CD4-positive, alpha-beta T cell (primary cell): Measurements from ENCODE around the gene AFAP1L1. TPM values are rescaled to one million over a fixed set of nuclear protein-coding genes. Genes with fewer than 3 reads are reported as not detected.

Experiments
- ATAC-seq: fragments of 200-7000 bp; cut with Tn5 transposase; one replicate; pipeline ENCODE4 v1.10.0; 2022; ENCODE audit warnings: mild to moderate bottlenecking; ENCODE audit not compliant: poor library complexity
- CTCF ChIA-PET: fragments of 350-600 bp; sonication (Branson Sonifier 250); formaldehyde crosslinking; loops from one replicate; lab custom pipeline; 2021; ENCODE audit warnings: antibody characterized with exemption, inconsistent platforms; lab: Charles Lee
- POLR2A ChIA-PET: fragments of 350-600 bp; sonication (Branson Sonifier 250); formaldehyde crosslinking; loops from one replicate; lab custom pipeline; 2021; ENCODE audit warnings: antibody characterized with exemption, inconsistent platforms; lab: Charles Lee
- DNase-seq, 14 experiments: peaks; one replicate each; pipeline ENCODE4 v3.0.0-alpha.2; 2013 to 2020; ENCODE audit warnings: mixed read lengths in 2 of 14
- H3K27ac ChIP-seq, 2 donors: one replicate each; pipeline versions ENCODE4 v1.5.1 to v1.7.0; 2013; ENCODE audit warnings: low read length in 2 of 2, low read depth in 1 of 2, mild to moderate bottlenecking in 1 of 2
- H3K27me3 ChIP-seq, 2 experiments: 1 replicate in 1 of 2; 2 replicates in 1 of 2; pipeline versions ENCODE4 v1.6.1 to v1.7.0; 2013; ENCODE audit warnings: low read length in 2 of 2, control low read depth in 1 of 2, mild to moderate bottlenecking in 1 of 2, moderate library complexity in 1 of 2; ENCODE audit not compliant: insufficient read depth in 2 of 2, control insufficient read depth in 1 of 2
- H3K36me3 ChIP-seq: one replicate; pipeline ENCODE4 v1.6.1; 2013; ENCODE audit warnings: low read length, control low read depth; ENCODE audit not compliant: insufficient read depth
- H3K4me1 ChIP-seq: one replicate; pipeline ENCODE4 v1.6.1; 2013; ENCODE audit warnings: low read length, control low read depth; ENCODE audit not compliant: insufficient read depth
- H3K4me3 ChIP-seq: one replicate; pipeline ENCODE4 v1.5.1; 2013; ENCODE audit warnings: mild to moderate bottlenecking, low read length, moderate library complexity
- H3K9me3 ChIP-seq, 2 experiments: 1 replicate in 1 of 2; 2 replicates in 1 of 2; pipeline versions ENCODE4 v1.6.1 to v1.7.0; 2013; ENCODE audit warnings: low read length in 2 of 2, mild to moderate bottlenecking in 2 of 2, control low read depth in 1 of 2, moderate library complexity in 1 of 2; ENCODE audit not compliant: control insufficient read depth in 1 of 2, insufficient read depth in 1 of 2
- H3K27ac Mint-ChIP-seq: one replicate; pipeline ENCODE4 v1.8.0; 2020; ENCODE audit warnings: mixed read lengths
- H3K27me3 Mint-ChIP-seq: one replicate; pipeline ENCODE4 v1.8.0; 2021; ENCODE audit warnings: mixed read lengths
- H3K36me3 Mint-ChIP-seq: one replicate; pipeline ENCODE4 v1.8.0; 2021; ENCODE audit warnings: low read depth, mixed read lengths
- H3K4me1 Mint-ChIP-seq: one replicate; pipeline ENCODE4 v1.8.0; 2021; ENCODE audit warnings: low read depth, mixed read lengths
- H3K4me3 Mint-ChIP-seq: one replicate; pipeline ENCODE4 v1.8.0; 2020; ENCODE audit warnings: mild to moderate bottlenecking, mixed read lengths
- H3K9me3 Mint-ChIP-seq: one replicate; pipeline ENCODE4 v1.8.0; 2020; ENCODE audit warnings: mixed read lengths
- intact Hi-C, 2 experiments: fragments of 100-400 bp; cut with DNase I in 1 of 2; cut with micrococcal nuclease in 1 of 2; formaldehyde crosslinking; loops; one replicate each; pipeline versions ENCODE4 v1.15.1 to v1.9.0; 2023 to 2025; cut with DNase I, micrococcal nuclease
- total RNA-seq, 174 experiments: library from RNA in 2 of 174; stranded (reverse) in 2 of 174; gene quantifications; one replicate each; pipeline ENCODE4 v1.2.3 and lab custom pipeline; 2021 to 2026
- TF ChIP-seq, protein P1 (sequence below): fragments of 200-600 bp; IDR thresholded peaks from one replicate; pipeline ENCODE4 v1.8.0; 2022; ENCODE audit warnings: antibody characterized with exemption, mild to moderate bottlenecking

The AFAP1L1 gene
- total RNA-seq, 2 experiments from 2014 or later: 0.47 to 0.56 TPM

DNA sequence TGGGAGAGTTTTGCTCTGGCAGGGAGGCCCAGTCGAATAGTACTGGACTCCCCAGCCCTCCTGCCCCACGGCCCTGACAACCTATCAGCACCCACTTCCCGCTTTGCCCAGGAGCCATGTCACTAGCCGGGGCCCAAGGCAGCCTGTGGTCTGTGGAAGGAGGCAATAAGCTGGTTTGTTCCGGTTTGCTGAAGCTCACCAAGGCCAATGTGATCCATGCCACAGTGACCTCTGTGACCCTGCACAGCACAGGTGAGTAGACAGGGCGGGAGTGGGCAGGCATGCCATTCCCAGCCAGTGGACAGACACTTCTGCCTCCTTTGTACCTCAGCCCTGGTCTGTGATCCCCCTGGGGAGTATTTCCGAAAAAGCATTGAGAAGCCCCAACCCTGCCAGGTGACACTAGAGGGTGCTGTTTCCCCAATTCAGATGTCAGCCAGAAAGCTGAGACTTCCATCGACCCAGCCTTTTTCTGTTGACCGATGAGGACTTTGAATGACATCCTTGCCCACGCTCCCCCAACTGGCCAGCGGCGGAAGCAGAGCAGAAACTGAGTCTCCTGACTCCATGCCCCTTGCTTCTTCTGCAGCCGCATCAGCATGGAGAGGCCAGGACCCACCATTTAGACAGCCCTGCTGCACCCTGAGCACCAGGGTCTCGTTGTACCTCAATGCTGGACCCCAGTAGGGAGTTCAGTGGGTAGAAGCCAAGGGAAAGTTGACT is 95.8 kb downstream of the AFAP1L1 start:
- H3K4me3 Mint-ChIP-seq: no peak overlapping the region
- H3K27me3 Mint-ChIP-seq: no peaks in the 10 kb centered on the region
- peak; percentile 30 to 77 (median 50) for DNase-seq

DNA sequence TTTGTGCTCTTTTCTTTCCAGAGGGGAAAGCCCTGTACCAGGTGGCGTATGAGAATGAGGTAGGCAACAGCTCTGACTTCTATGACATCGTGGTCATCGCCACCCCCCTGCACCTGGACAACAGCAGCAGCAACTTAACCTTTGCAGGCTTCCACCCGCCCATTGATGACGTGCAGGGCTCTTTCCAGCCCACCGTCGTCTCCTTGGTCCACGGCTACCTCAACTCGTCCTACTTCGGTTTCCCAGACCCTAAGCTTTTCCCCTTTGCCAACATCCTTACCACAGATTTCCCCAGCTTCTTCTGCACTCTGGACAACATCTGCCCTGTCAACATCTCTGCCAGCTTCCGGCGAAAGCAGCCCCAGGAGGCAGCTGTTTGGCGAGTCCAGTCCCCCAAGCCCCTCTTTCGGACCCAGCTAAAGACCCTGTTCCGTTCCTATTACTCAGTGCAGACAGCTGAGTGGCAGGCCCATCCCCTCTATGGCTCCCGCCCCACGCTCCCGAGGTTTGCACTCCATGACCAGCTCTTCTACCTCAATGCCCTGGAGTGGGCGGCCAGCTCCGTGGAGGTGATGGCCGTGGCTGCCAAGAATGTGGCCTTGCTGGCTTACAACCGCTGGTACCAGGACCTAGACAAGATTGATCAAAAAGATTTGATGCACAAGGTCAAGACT is 96.5 kb downstream of the AFAP1L1 start:
- no peak overlapping the region for H3K4me3 Mint-ChIP-seq
- peaks cover 34% of the 10 kb centered on the region for H3K36me3 Mint-ChIP-seq
- no peak for DNase-seq
- no peak overlapping the region for H3K27ac Mint-ChIP-seq
- Histone ChIP-seq H3K36me3 (peaks cover 10% of the 10 kb centered on the region), H3K4me1 (peaks cover 23% of the 10 kb centered on the region), H3K9me3 (no peaks in the 10 kb centered on the region), H3K27ac (no peak overlapping the region), H3K27me3 (peaks cover 0 to 3% of the 10 kb centered on the region in 2 experiments), H3K4me3 (no peak overlapping the region)
- CTCF ChIA-PET: interaction anchor here (0.7 to 2.3 kb wide), 17 partner anchors 8 to 227 kb away, joined by 3 to 32 read pairs (median 6); partner anchors contain the start of genes ABLIM3, CSNK1A1, GRPEL2 and PCYOX1L
- intact Hi-C loops: no loop called here
- H3K27me3 Mint-ChIP-seq: no peaks in the 10 kb centered on the region
- no peak for ATAC-seq
- no peaks in the 10 kb centered on the region for H3K9me3 Mint-ChIP-seq
- POLR2A ChIA-PET: interaction anchor here (1.0 to 3.2 kb wide), 5 partner anchors 8 to 22 kb away, joined by 3 to 24 read pairs (median 3); partner anchors contain the start of genes GRPEL2 and PCYOX1L
- TF ChIP-seq, protein P1, sequence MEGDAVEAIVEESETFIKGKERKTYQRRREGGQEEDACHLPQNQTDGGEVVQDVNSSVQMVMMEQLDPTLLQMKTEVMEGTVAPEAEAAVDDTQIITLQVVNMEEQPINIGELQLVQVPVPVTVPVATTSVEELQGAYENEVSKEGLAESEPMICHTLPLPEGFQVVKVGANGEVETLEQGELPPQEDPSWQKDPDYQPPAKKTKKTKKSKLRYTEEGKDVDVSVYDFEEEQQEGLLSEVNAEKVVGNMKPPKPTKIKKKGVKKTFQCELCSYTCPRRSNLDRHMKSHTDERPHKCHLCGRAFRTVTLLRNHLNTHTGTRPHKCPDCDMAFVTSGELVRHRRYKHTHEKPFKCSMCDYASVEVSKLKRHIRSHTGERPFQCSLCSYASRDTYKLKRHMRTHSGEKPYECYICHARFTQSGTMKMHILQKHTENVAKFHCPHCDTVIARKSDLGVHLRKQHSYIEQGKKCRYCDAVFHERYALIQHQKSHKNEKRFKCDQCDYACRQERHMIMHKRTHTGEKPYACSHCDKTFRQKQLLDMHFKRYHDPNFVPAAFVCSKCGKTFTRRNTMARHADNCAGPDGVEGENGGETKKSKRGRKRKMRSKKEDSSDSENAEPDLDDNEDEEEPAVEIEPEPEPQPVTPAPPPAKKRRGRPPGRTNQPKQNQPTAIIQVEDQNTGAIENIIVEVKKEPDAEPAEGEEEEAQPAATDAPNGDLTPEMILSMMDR: no peak
- H3K4me1 Mint-ChIP-seq: peaks cover 35% of the 10 kb centered on the region

More for the DNA sequence above, 95.8 kb downstream of the AFAP1L1 start:
- ATAC-seq: peak; percentile 69
- ChIA-PET CTCF (interaction anchor here (0.7 to 2.3 kb wide), 15 partner anchors 10 to 226 kb away, joined by 3 to 32 read pairs (median 6); partner anchors contain the start of genes ABLIM3, CSNK1A1, GRPEL2 and PCYOX1L), POLR2A (interaction anchor here (1.1 to 3.2 kb wide), 3 partner anchors 9 to 22 kb away, joined by 3 to 24 read pairs (median 22); partner anchors contain the start of genes GRPEL2 and PCYOX1L)
- H3K4me3 ChIP-seq: no peak overlapping the region
- H3K4me1 Mint-ChIP-seq: peaks cover 35% of the 10 kb centered on the region
- peaks cover 16% of the 10 kb centered on the region for H3K36me3 ChIP-seq
- peaks cover 0 to 3% of the 10 kb centered on the region in 2 experiments for H3K27me3 ChIP-seq
- H3K9me3 ChIP-seq: no peaks in the 10 kb centered on the region
- H3K9me3 Mint-ChIP-seq: no peaks in the 10 kb centered on the region
- peaks cover 23% of the 10 kb centered on the region for H3K4me1 ChIP-seq
- no peak overlapping the region for H3K27ac ChIP-seq
- TF ChIP-seq, protein P1: peak; percentile 80
- peaks cover 40% of the 10 kb centered on the region for H3K36me3 Mint-ChIP-seq
- intact Hi-C loops: no loop called here
- peak overlapping the region; percentile 24 for H3K27ac Mint-ChIP-seq

DNA sequence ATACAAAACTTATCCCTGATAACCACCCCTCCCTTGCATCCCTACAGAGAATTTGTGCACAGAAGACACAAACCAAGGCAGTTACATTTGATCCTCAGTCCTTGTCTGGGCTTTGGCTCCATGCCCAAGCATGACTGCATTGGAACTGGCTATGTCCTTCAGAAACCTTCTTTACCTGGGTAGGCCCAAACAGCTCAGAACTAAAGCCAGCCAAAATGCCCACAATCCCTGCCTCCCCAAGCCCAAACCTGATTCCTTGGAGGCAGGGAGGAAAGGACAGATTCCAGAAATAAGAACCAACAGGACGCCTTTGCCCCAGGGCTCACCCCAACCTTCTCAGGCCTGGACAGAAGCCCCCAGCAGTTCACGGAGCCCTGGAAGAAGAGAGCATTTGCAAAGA is 99.2 kb downstream of the AFAP1L1 start:
- H3K4me1 ChIP-seq: peaks cover 23% of the 10 kb centered on the region
- Mint-ChIP-seq H3K4me3 (no peak overlapping the region), H3K4me1 (peaks cover 25% of the 10 kb centered on the region), H3K9me3 (no peaks in the 10 kb centered on the region), H3K36me3 (peaks cover 19% of the 10 kb centered on the region), H3K27ac (no peak overlapping the region), H3K27me3 (no peaks in the 10 kb centered on the region)
- no peak for ATAC-seq
- H3K9me3 ChIP-seq: no peaks in the 10 kb centered on the region
- POLR2A ChIA-PET: interaction anchor here (1.3 to 1.5 kb wide), 2 partner anchors 13 to 26 kb away, joined by 8 to 9 read pairs; partner anchors contain the start of genes GRPEL2 and PCYOX1L
- no peaks in the 10 kb centered on the region for H3K36me3 ChIP-seq
- H3K27ac ChIP-seq: no peak overlapping the region
- no peak overlapping the region for H3K4me3 ChIP-seq
- H3K27me3 ChIP-seq: peaks cover 0 to 3% of the 10 kb centered on the region in 2 experiments
- TF ChIP-seq, protein P1: no peak
- no peak for DNase-seq
- intact Hi-C loops: loop anchor here (1.0 to 10.0 kb wide), 3 partner anchors 54 to 226 kb away; partner anchors contain the start of gene ABLIM3 (in 1 of the 2)
- CTCF ChIA-PET: interaction anchor here (0.6 to 2.5 kb wide), 4 partner anchors 27 to 56 kb away, joined by 3 to 22 read pairs (median 8); no protein-coding TSS in a partner anchor
